ENCODE measurements around the gene ST8SIA4.

The ST8SIA4 gene

DNA sequence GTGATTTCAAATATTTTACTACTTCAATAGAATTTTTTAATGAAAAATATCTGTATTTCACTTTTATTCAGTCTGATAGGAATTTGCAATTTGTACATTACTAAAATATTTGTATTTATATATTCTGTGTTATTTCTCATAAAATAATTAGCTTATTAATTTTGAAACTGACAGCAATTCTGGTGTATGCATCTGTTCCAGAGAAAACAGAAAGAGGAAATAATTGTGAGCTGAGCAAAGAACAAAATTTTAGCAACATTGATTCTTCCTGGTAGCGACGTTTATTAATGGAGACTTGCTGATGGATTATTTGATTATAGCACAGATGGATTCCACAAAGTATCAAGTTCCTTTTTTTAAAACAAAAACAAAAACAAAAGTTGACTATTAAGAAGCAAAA is 61.0 kb downstream of the ST8SIA4 start:
- Histone ChIP-seq H3K27ac (ENCODE audit: low read depth, low read length) (no peak overlapping the region), H3K27me3 (ENCODE audit: control insufficient read depth in 1 of 2, insufficient read depth in 2 of 2, low read length in 2 of 2) (no peaks in the 10 kb centered on the region), H3K4me1 (ENCODE audit: insufficient read depth, low read length) (no peaks in the 10 kb centered on the region), H3K36me3 (ENCODE audit: insufficient read depth, low read length) (no peaks in the 10 kb centered on the region), H3K4me3 (ENCODE audit: low read depth in 1 of 2, low read length in 2 of 2) (no peak overlapping the region), H3K9me3 (ENCODE audit: low read length) (no peaks in the 10 kb centered on the region), H3K9ac (ENCODE audit: low read length) (no peak overlapping the region)

DNA sequence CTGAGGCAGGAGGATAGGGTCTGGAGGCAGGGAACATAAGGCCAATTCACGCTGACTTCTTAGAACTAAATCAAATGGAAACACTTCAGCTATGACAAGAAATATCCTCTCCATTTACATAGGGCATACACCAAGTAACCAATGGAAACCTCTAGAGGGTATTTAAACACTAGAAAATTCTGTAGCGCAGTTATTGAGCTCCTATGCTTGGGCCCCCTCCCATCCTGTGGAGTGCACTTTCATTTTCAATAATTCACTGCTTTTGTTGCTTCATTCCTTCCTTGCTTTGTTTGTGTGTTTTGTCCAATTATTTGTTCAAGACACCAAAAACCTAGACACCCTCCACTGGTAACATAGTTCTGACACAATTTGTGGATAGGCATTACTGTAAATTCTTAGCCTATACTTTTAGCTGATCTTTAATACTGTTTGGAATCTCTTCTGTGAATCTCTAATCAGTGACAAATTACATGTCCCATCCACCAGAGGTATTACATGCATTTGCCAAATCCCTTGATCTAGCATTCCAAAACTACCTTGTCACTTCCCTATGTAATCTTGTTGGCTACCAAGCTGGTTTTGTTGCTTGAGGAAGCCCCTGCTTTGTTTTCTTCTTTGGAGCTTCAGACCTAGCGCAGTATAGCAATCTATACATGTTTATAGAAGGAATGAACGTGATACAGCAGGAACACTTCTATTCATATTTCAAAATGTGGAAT is 61.6 kb downstream of the ST8SIA4 start:
- no peaks in the 10 kb centered on the region for H3K4me1 ChIP-seq (ENCODE audit: insufficient read depth, low read length)
- no peak overlapping the region for H3K27ac ChIP-seq (ENCODE audit: low read depth, low read length)

DNA sequence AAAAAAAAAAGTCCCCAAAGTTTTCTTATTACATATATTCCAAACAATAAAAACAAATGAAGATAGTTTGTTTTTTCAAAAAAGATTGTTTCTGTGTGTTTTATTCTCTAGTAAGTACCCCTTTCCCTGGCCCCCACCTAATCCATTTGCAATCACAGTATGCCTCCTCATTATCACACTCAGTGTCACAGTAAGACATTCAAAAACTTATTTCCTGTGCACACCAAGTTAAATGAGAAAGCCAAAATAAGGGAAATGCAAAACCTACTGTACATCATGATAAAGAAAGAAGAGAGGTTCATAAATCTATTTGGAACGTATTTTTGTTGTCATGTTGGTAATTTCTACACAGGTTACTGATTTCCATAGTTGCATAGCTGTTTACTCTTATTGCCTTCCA is 62.3 kb downstream of the ST8SIA4 start:
- H3K27me3 ChIP-seq (ENCODE audit: control insufficient read depth in 1 of 2, insufficient read depth in 2 of 2, low read length in 2 of 2) = no peaks in the 10 kb centered on the region
- no peak overlapping the region for H3K27ac ChIP-seq (ENCODE audit: low read depth, low read length)
- H3K9ac ChIP-seq (ENCODE audit: low read length) = no peak overlapping the region
- H3K4me1 ChIP-seq (ENCODE audit: insufficient read depth, low read length) = no peaks in the 10 kb centered on the region
- H3K36me3 ChIP-seq (ENCODE audit: insufficient read depth, low read length) = no peaks in the 10 kb centered on the region
- no peaks in the 10 kb centered on the region for H3K9me3 ChIP-seq (ENCODE audit: low read length)
- no peak overlapping the region for H3K4me3 ChIP-seq (ENCODE audit: low read depth in 1 of 2, low read length in 2 of 2)

More for the DNA sequence above, 61.6 kb downstream of the ST8SIA4 start:
- no peak overlapping the region for H3K4me3 ChIP-seq (ENCODE audit: low read depth in 1 of 2, low read length in 2 of 2)
- no peaks in the 10 kb centered on the region for H3K36me3 ChIP-seq (ENCODE audit: insufficient read depth, low read length)
- H3K27me3 ChIP-seq (ENCODE audit: control insufficient read depth in 1 of 2, insufficient read depth in 2 of 2, low read length in 2 of 2) = no peaks in the 10 kb centered on the region
- no peaks in the 10 kb centered on the region for H3K9me3 ChIP-seq (ENCODE audit: low read length)
- no peak overlapping the region for H3K9ac ChIP-seq (ENCODE audit: low read length)

DNA sequence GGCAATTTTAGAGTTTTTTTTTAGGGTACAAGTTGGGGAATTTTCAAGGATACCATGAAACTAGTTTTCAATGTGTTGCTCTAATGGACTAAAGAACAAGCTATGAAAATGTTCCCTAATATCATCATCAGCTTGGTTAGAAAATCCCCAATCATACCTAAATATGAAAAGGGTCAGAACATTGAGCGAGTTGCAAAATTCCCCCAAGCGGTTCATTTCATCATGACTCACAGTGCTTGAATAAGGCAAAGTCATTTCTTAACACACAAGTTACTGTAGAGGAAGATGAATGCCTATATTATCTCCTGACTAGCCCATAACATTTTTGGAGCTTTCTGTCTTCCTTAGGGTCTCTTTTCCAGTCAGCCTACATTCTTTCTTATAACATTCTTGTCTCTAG is 62.7 kb downstream of the ST8SIA4 start:
- Histone ChIP-seq H3K4me3 (ENCODE audit: low read depth in 1 of 2, low read length in 2 of 2) (no peak overlapping the region), H3K27ac (ENCODE audit: low read depth, low read length) (no peak overlapping the region), H3K36me3 (ENCODE audit: insufficient read depth, low read length) (no peaks in the 10 kb centered on the region), H3K9me3 (ENCODE audit: low read length) (no peaks in the 10 kb centered on the region), H3K9ac (ENCODE audit: low read length) (no peak overlapping the region), H3K27me3 (ENCODE audit: control insufficient read depth in 1 of 2, insufficient read depth in 2 of 2, low read length in 2 of 2) (no peaks in the 10 kb centered on the region), H3K4me1 (ENCODE audit: insufficient read depth, low read length) (no peaks in the 10 kb centered on the region)

DNA sequence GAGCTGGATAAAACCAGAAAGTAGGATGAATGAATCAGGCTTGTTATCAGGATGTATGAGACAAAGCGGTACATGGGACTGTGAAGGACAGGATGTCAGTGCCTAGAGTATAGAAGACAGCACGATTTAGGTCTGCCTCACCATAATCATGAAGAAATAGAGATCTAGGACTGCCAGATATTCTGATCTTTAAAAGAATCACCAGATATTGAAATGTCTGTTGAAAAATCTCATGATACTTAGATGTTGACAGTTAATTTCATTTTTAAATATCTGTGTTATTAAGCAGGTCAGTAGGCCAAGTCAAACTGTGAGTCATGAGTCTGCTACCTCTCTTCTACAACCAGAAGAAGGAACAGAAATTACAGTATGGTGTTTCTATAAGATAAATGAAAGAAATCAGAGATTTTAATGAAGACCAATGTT is 65.0 kb downstream of the ST8SIA4 start:
- H3K4me3 ChIP-seq (ENCODE audit: low read depth in 1 of 2, low read length in 2 of 2) = no peak overlapping the region
- H3K9ac ChIP-seq (ENCODE audit: low read length) = no peak overlapping the region
- H3K27me3 ChIP-seq (ENCODE audit: control insufficient read depth in 1 of 2, insufficient read depth in 2 of 2, low read length in 2 of 2) = no peaks in the 10 kb centered on the region
- no peaks in the 10 kb centered on the region for H3K36me3 ChIP-seq (ENCODE audit: insufficient read depth, low read length)
- H3K4me1 ChIP-seq (ENCODE audit: insufficient read depth, low read length) = no peaks in the 10 kb centered on the region
- H3K9me3 ChIP-seq (ENCODE audit: low read length) = no peaks in the 10 kb centered on the region
- H3K27ac ChIP-seq (ENCODE audit: low read depth, low read length) = no peak overlapping the region

DNA sequence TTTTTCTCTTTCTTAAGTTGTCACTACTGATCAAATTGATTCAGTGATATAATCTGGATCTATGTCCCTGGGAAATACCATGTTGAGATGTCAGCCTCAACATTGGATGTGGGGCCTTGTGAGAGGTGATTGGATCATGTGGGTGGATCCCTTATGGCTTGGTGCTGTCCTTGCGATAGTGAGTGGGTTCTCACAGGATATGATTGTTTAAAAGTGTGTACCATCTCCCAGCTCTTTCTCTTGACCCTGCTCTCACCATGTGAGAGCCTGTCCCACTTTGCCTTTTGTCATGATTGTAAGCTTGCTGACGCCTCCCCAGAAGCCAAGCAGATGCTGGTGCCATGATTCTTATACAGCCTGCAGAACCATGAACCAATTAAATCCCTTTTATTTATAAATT is 68.6 kb downstream of the ST8SIA4 start:
- no peak overlapping the region for H3K9ac ChIP-seq (ENCODE audit: low read length)
- H3K4me3 ChIP-seq (ENCODE audit: low read depth in 1 of 2, low read length in 2 of 2) = no peak overlapping the region
- no peaks in the 10 kb centered on the region for H3K27me3 ChIP-seq (ENCODE audit: control insufficient read depth in 1 of 2, insufficient read depth in 2 of 2, low read length in 2 of 2)
- H3K36me3 ChIP-seq (ENCODE audit: insufficient read depth, low read length) = no peaks in the 10 kb centered on the region
- H3K9me3 ChIP-seq (ENCODE audit: low read length) = no peaks in the 10 kb centered on the region
- no peaks in the 10 kb centered on the region for H3K4me1 ChIP-seq (ENCODE audit: insufficient read depth, low read length)
- H3K27ac ChIP-seq (ENCODE audit: low read depth, low read length) = no peak overlapping the region

DNA sequence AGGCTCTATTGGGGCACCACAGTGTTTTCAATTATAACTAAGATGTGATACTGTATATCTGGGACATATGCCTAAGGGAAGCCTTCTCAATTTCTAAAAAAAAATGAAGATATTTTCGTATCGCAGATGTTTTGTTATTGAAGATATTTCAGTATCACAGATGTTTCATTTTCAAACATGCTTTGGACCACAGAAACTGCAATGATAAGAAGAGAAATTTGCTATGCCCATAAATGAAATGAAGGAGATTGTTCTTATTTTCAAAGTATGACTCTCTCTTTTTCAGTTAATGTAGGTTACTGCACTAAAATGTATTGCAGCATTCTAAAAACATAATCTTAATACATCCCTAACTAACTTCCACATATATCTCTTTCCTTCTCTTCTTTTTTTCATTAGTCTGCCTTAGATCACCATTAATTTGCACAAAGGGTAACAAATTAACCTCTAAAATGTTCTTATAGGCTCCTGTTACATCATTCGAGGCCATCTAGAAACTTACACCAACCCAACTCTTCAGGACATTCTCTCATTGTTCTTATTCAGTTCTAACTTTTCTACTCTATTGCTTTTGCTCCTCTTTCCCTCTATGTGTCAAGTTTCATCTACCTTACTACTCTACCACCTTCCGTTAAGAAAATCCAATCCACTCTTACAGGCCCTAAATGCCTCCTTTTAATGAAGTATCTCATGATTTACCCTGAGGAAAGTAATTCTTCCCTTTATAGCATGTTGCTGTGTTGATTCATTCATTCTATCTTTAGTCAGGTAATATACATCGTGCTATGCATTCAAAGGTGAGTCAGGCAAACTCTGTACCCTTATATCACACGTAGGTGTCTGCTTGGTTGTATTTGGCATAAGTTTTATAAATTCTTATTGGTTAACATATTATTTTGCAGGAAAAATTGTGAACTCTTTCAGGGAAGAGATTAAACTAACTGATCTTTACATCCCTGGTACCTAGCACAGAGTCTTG is 70.5 kb downstream of the ST8SIA4 start:
- H3K4me1 ChIP-seq (ENCODE audit: insufficient read depth, low read length) = no peaks in the 10 kb centered on the region

DNA sequence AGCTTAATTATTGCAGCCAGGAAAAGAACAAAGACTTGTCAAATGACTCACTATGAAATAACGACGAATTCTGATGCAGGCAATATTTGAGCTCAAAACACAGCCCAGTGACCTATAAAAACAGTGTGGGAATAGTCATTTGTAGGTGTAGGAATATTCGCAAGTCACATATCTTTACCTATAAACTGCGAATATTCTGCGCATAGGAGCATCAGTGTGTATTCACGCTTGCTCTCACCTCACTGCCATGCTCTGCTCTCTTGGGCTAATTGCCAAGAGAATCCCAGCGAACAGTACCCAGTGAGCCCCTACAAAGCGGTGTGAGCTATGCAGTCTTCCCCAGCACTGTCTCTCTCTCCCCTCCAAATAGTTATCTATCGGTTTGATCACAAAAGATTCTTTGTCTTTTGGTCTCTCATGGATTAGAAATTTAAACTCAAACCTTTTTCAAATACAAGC is 74.2 kb downstream of the ST8SIA4 start:
- Histone ChIP-seq H3K9ac (ENCODE audit: low read length) (no peak overlapping the region), H3K27ac (ENCODE audit: low read depth, low read length) (no peak overlapping the region), H3K9me3 (ENCODE audit: low read length) (no peaks in the 10 kb centered on the region), H3K36me3 (ENCODE audit: insufficient read depth, low read length) (no peaks in the 10 kb centered on the region), H3K27me3 (ENCODE audit: control insufficient read depth in 1 of 2, insufficient read depth in 2 of 2, low read length in 2 of 2) (no peaks in the 10 kb centered on the region), H3K4me3 (ENCODE audit: low read depth in 1 of 2, low read length in 2 of 2) (no peak overlapping the region), H3K4me1 (ENCODE audit: insufficient read depth, low read length) (no peaks in the 10 kb centered on the region)

More for the DNA sequence above, 70.5 kb downstream of the ST8SIA4 start:
- Histone ChIP-seq H3K27me3 (ENCODE audit: control insufficient read depth in 1 of 2, insufficient read depth in 2 of 2, low read length in 2 of 2) (no peaks in the 10 kb centered on the region), H3K9me3 (ENCODE audit: low read length) (no peaks in the 10 kb centered on the region), H3K27ac (ENCODE audit: low read depth, low read length) (no peak overlapping the region), H3K4me3 (ENCODE audit: low read depth in 1 of 2, low read length in 2 of 2) (no peak overlapping the region), H3K36me3 (ENCODE audit: insufficient read depth, low read length) (no peaks in the 10 kb centered on the region), H3K9ac (ENCODE audit: low read length) (no peak overlapping the region)

DNA sequence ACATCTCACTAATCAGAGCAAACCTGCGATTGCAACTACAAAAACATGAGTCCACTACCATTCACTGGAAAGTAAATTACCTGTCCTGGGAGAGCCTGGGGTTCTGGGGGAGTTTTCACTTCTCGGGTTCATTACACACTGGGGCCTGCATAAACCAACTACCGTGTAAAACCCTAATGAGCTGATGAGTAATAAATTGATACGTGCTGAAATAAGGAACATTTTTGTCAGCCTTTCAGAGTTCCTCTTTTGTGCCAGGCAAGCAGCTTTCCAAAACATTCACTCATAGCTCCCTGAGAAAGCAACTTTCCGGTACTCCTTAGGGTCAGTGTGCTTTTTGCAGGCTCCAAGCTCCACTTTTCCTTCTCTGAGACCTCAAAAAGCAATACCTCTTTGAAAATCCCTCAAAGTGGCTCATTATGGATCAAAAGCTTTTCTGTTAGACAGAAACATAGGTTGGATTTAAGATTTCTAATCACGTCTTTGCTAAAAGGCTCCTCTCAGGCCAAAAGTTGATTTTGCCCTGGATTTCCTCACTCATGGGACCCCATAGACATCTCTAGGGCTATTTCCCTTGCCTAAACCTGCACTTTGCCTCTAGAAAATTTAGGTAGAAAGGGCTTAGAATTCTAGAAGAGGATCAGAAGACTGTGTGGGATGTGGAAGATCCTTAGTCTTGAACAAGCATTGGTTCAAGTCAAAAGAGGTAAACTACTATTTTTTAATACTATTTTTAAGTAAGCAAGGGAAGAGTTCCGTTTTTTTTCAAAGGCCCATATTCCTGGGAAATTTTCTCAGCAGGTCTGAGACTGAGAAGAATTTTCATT is 74.8 kb downstream of the ST8SIA4 start:
- H3K4me1 ChIP-seq (ENCODE audit: insufficient read depth, low read length) = no peaks in the 10 kb centered on the region
- H3K4me3 ChIP-seq (ENCODE audit: low read depth in 1 of 2, low read length in 2 of 2) = no peak overlapping the region
- H3K27ac ChIP-seq (ENCODE audit: low read depth, low read length) = no peak overlapping the region
- H3K9me3 ChIP-seq (ENCODE audit: low read length) = no peaks in the 10 kb centered on the region
- no peaks in the 10 kb centered on the region for H3K36me3 ChIP-seq (ENCODE audit: insufficient read depth, low read length)
- no peak overlapping the region for H3K9ac ChIP-seq (ENCODE audit: low read length)
- no peaks in the 10 kb centered on the region for H3K27me3 ChIP-seq (ENCODE audit: control insufficient read depth in 1 of 2, insufficient read depth in 2 of 2, low read length in 2 of 2)

DNA sequence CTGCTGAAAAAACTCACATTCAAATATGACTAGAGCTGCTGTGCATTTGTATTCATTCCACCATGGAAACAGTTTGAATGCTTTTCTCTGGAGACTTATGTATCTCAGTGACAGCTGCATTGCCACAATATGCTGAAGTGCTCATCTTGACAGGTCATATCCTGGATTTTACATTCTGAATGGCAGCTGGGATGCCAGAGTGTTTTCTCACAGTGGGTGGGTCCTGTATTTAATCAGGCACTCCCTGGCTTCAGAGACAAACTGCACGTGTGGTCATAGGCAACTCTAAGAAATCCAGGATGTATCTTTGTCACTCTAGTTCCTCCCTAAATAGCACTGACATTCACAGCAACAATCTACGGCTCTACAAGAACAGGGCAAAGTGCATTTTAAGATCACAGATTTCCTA is 75.6 kb downstream of the ST8SIA4 start:
- Histone ChIP-seq H3K9ac (ENCODE audit: low read length) (no peak overlapping the region), H3K4me3 (ENCODE audit: low read depth in 1 of 2, low read length in 2 of 2) (no peak overlapping the region), H3K36me3 (ENCODE audit: insufficient read depth, low read length) (no peaks in the 10 kb centered on the region), H3K9me3 (ENCODE audit: low read length) (no peaks in the 10 kb centered on the region), H3K4me1 (ENCODE audit: insufficient read depth, low read length) (no peaks in the 10 kb centered on the region), H3K27me3 (ENCODE audit: control insufficient read depth in 1 of 2, insufficient read depth in 2 of 2, low read length in 2 of 2) (no peaks in the 10 kb centered on the region), H3K27ac (ENCODE audit: low read depth, low read length) (no peak overlapping the region)

DNA sequence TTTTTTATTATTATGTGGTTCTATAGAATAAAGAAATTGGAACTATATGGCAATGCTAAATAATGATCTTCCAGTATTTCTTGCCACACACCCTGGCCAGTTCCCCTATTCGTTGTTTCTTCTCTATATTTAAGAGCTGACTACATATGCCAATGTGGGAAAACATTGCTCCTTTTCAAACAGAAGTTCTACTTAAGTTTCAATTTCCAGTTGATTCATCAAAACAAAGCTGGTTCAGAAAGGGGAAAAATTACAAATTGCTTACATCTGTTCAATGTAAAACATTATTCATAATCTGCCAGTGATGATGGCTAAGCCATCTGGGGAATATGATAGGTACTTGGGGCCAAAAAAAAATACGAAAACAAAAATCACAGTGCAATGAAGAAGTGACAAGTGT is 76.9 kb downstream of the ST8SIA4 start:
- no peak overlapping the region for H3K9ac ChIP-seq (ENCODE audit: low read length)
- H3K4me1 ChIP-seq (ENCODE audit: insufficient read depth, low read length) = no peaks in the 10 kb centered on the region
- no peak overlapping the region for H3K4me3 ChIP-seq (ENCODE audit: low read depth in 1 of 2, low read length in 2 of 2)
- H3K9me3 ChIP-seq (ENCODE audit: low read length) = no peaks in the 10 kb centered on the region
- H3K27me3 ChIP-seq (ENCODE audit: control insufficient read depth in 1 of 2, insufficient read depth in 2 of 2, low read length in 2 of 2) = no peaks in the 10 kb centered on the region
- H3K36me3 ChIP-seq (ENCODE audit: insufficient read depth, low read length) = no peaks in the 10 kb centered on the region
- no peak overlapping the region for H3K27ac ChIP-seq (ENCODE audit: low read depth, low read length)

Measured in muscle layer of colon (tissue), 2 donors.